HPDE6-E6E7 (cell line): ENCODE results near the gene VMO1.

ENCODE experiments used
- DNase-seq: peaks from one replicate; pipeline ENCODE4 v3.0.0; 2011; ENCODE audit warnings: missing footprints; ENCODE audit errors: extremely low spot score

Gene VMO1

DNA sequence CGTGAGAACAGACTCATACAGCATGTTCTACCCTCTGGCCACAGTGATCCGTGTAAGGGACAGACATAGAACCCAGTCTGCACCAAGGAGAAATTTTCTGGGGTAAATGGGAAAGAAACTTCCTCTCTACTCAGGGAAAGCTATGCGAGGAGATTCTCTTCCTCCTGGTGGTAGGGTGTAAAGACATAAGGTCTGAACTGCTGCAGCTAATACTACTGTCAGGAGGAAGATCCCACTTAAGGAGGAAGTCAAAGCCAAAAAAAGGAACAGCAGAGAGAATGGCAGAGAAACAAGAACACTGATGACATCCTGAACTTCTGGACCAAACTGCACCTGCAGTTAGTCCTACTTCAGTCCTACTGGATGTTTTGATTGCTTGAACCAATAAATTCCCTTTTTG, 21.6 kb downstream of the VMO1 start:
- DNase-seq, result no peak

- DNase-seq, result no peak
Observed at GRCh38 chr17:4759776-4760236, 26.4 kb downstream of the VMO1 start.

DNA sequence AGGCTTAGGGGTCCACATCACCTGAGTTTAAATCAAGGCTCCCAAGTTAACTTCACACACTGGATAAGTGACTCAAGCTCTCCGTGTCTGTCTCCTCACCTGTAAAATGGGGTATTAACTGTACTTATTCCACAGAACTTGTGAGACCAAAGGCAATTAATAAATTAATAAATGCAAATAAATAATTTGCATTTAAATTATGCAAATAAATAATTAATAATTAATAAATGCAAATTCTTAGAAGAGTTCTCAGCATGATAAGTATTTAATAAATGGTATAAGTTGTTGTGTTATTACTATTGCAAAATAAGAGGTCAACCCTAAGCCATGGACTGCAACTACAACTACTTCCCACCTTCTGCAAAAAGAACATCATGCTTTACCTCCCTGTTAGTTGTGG, 32.8 kb downstream of the VMO1 start:
- DNase-seq, result no peak

DNA sequence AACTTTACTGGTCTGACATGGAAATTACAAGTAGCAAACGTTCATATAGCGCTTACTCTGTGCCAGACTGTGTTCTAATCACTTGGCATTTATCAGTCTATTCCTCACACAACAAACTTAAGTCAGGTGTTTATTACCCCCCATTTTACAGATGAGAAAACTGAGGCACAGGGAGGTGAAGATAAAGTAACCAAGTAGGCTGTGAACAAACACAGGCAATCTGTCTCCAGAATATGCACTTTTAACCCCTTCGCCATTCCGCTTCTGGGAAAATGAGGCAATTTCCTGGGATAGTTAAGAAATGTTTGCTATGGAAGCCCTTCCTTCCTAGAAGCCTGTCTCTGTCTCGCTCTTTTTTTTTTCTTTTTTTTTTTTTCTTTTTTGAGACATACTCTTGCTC, 34.2 kb downstream of the VMO1 start:
- no peak for DNase-seq

DNA sequence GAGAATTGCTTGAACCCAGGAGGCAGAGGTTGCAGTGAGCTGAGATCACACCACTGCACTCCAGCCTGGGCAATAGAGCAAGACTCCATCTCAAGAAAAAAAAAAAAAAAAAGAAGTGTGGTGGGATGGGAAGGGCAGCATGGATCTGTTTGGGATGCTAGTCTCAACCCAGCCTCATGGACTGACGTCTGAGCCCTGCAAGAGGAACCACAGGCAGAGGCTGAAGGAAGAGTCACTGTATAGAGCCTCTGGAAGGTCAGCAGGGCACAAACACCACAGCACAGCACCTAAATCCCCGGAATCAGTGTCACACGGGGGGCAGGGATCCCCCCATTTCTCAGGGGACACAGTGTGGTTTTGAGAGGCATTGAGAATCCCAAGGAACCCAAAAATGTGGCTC, 35.6 kb downstream of the VMO1 start:
- no peak for DNase-seq

GRCh38 chr17:4748686-4749085, 37.5 kb downstream of the VMO1 start:
- no peak for DNase-seq

DNA sequence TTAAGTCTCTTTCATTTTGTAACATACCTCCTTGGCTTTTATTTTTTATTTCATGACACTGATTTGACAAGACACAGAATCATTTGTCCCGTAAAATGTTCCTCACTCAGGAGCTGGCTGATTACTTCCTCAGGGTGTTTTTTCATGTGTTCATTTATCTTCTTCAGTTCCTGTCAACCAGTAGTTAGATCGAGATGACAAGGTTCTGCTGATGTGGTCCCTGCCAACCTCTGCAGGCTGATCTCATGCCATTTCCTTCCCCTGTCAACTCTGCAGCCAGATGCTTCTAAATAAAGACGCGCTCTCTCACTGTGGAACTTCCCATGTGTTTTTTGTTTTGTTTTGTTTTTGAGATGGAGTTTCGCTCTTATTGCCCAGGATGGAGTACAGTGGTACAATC, 38.3 kb downstream of the VMO1 start:
- no peak for DNase-seq

DNA sequence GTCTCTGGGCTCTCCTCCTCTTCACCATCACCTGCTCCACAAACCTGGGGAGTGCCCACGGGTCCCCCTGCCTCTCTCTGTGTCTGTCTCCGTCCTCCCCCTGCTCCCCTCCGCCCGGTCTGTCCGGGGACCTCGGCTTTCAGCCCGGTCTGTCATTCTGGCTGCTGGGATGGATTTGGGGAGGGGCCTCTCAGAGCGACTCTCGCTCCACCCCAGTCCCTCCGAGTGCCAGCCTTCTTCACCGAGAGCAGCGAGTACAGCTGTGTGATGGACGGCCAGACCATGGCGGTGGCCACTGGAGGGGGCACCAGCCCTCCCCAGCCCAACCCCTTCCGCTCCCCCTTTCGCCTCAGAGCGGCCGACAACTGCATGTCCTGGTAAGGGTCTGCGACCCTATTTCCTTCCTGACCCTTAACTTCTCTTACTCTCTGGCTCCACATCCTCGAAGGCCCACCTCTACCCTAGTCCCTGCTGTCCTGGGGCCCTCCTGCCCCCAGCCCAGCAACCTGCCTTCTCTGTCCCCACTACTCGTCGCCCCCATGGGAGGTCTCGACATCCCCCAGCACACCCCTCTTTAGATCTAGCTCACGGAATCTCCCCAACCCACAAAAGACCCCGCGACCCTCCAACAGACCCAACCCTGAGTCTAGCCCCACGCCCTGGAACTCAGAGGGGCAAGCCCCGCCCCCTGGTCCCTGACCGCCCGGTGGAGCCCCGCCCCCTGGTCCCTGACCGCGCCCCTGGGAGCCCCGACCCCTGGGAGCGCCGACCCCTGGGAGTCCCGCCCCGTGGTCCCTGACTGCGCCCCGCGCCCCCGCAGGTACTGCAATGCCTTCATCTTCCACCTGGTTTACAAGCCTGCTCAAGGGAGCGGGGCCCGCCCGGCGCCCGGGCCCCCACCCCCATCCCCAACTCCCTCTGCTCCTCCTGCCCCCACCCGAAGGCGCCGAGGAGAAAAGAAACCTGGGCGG, 40.9 kb downstream of the VMO1 start:
- no peak for DNase-seq

DNA sequence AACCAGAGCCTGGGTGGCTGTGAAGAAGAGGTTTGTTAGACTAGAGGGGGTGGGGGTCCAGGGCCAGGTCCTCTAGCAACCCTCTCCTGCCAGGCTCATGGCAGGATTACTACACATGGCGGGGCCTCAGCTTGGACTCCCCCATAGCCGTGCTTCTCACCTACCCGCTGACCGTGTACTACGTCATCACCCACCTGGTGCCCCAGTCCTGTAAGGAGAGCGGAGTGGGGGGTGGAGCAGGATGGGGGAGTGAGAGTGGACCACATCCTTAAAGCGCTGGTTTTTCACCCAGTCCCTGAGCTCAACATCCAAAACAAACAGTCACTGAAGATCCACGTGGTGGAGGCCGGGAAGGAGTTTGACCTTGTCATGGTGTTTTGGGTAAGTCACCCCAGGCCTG, 42.3 kb downstream of the VMO1 start:
- no peak for DNase-seq

DNA sequence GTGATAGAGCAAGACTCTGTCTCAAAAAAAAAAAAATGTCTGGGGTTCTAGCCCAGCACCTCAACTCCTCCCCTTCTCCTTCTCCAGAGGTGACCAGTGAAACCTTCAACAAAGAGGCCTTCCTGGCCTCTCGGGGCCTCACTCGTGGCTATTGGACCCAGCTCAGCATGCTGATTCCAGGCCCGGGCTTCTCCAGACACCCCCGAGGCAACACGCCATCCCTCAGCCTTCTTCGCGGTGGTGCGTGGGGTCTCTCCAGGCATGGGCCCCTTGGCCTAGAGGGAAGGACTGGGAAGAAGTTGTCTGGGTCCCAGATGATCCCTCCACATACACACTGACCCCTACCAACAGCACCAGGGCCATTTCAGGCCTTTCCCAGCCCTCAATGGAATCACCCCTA, 42.9 kb downstream of the VMO1 start:
- DNase-seq, result no peak

DNA sequence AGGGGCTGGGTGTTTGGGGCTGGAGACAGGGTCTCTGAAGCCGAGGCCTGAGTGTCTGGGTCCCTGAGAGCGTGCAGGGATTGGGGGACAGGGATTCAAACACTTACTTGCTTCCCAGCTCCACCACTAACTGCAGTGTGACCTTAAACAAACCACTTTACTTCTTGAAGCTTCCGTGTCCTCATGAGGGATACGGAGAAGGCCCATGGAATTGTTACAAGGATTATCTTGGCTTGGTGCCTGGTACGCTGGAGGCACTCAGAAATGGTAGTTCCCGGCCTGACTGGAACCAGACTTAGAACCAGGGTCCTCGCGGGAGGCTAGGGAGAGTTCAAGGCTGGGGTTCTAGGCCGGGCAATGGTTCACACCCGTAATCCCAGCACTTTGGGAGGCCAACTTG, 43.5 kb downstream of the VMO1 start:
- DNase-seq, result no peak

DNA sequence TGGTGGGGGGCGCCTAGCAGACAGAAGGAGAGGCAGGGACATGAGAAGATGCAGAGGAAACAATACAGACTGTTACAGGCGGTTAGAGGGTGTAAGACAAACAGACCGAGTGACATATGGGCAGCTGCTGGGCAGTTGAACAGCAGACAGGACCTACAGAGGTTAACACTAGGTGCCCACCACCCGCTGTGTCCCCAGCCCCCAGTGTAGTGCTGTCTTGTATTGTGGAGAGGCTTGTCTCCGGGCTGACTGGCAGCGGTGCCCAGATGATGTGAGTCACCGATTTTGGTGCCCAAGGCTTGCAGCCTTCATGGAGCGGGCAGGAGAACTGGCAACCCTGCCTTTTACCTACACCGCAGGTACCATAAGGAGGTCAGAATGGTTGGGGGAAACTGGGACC, 44.0 kb downstream of the VMO1 start:
- DNase-seq, result no peak

DNA sequence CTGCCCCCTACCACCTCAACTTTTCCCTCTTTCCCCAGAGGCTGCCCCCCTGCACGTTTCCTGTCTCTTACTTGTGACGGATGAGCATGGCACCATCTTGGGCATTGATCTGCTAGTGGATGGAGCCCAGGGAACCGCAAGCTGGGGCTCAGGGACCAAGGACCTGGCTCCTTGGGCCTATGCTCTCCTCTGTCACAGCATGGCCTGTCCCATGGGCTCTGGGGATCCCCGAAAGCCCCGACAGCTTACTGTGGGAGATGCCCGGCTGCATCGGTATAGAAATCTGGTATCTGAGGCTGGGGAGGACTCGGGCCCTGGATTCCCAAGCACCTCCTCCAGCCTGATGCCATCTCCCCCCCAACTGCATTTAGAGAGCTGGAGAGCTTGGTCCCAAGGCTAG, 44.6 kb downstream of the VMO1 start:
- no peak for DNase-seq

DNA sequence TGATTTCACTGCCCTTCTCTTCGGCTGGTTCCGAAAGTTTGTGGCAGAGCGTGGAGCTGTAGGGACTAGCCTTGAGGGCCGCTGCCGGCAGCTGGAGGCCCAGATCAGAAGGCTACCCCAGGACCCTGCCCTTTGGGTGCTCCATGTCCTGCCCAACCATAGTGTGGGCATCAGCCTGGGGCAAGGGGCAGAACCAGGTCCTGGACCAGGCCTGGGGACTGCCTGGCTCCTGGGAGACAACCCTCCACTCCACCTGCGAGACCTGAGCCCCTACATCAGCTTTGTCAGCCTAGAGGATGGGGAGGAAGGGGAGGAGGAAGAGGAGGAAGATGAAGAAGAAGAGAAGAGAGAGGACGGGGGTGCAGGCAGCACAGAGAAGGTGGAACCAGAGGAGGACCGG, 45.6 kb downstream of the VMO1 start:
- no peak for DNase-seq

- no peak for DNase-seq
Observed at GRCh38 chr17:4740025-4740351, 46.2 kb downstream of the VMO1 start.

DNA sequence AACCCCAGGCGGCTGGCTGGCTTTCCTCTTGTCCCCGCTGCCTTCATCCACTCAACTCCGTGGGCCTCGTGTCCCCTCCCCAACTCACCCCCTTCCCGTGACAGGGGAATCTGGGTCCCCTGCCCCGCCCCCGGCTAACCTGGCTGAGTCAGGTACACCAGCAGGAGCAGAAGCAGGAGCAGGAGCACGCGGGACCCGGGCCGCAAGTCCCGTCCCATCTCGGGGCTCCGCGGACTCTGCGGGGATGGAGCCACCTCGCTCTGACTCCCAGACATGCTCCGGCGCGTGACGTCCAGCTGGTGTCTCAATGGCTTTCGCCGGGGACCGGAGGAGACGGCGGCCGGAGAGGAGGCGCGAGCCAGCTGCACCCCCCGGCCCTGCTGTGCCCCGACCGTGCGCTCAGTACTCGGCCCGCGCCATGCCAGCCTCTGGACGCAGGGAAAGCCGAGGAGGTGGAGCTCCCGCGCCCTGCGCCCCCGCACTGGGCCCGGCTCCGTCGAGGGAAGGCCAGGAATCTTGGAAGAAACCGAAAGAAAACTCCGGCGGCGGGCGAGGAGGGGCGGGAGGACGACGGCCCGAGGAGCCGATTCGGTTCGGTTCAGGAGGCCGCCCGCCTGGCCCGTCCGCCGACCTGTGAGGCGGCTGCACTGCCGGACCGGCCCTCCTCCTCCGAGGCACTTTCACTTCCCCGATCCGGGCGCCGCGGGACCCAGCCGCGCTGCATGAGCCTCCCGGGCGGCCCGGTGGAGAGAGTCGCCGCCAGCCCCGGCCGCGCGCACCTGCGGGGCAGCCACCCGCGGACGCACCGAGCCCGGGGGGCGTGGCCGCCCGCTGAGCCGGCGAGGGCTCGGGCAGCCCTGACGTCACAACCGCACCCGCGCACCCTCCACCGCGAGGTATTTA, 46.8 kb downstream of the VMO1 start, which contains the start of the genes CXCL16 and ZMYND15:
Gene CXCL16 (minus strand): TSS at position 807 of the 903 bp plus-strand sequence. CDS start 589 bp downstream, at position 218.
Gene ZMYND15 (plus strand): TSS at position 712 of the 903 bp plus-strand sequence. CDS start 716 bp downstream, outside the sequence.
- peak; percentile 81 for DNase-seq

- DNase-seq, result peak; percentile 74
Observed at GRCh38 chr17:4738136-4739121, 47.7 kb downstream of the VMO1 start.

DNA sequence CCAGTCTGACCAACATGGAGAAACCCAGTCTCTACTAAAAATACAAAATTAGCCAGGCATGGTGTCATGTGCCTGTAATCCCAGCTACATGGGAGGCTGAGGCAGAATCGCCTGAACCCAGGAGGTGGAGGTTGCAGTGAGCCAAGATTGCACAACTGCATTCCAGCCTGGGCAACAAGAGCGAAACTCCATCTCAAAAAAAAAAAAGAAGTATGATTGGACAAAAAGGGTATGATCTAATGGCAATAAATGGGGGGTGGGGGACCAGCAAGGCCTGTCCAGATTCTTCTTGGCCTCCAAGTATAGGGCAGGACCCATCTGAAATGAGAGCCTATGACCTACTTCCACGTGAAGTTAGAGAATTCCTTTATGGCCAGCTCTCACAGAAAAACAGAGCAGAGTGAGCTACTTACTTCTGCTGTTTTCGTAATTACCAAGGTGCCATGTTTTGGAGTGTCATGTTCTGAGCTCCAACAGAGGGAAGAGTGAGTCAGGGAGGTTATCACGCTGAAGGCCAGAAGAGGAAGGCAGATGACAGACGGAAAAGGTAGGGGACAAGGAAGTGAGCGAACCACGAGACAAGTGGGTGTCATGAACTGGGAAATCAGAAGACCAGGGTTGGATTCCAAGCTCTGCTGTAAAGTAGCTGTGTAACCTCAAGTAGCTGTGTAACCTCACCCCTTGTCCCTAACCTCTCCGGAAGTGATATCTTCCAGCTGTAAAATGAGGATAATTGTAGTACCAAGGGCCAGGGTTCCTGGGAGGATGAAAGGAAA, 50.1 kb downstream of the VMO1 start:
- DNase-seq, result no peak
